Uterus (tissue), 2 donors: ENCODE measurements around the gene AP1S3.

Experiments used
- POLR2A ChIP-seq, 2 donors: fragments of 450-650 bp; IDR thresholded peaks; one replicate each; pipeline ENCODE4 v1.6.1; 2016; ENCODE audit warnings: antibody characterized with exemption in 2 of 2, mild to moderate bottlenecking in 1 of 2, moderate library complexity in 1 of 2
- TF ChIP-seq, protein P1 (sequence below), 4 experiments: fragments of 200-600 bp in 2 of 4; fragments of 450-650 bp in 2 of 4; sonication (generic) in 2 of 4; IDR thresholded peaks; one replicate each; pipeline ENCODE4 v1.5.1; 2016 to 2019; ENCODE audit warnings: antibody characterized with exemption in 4 of 4, mild to moderate bottlenecking in 2 of 4, moderate library complexity in 1 of 4

DNA sequence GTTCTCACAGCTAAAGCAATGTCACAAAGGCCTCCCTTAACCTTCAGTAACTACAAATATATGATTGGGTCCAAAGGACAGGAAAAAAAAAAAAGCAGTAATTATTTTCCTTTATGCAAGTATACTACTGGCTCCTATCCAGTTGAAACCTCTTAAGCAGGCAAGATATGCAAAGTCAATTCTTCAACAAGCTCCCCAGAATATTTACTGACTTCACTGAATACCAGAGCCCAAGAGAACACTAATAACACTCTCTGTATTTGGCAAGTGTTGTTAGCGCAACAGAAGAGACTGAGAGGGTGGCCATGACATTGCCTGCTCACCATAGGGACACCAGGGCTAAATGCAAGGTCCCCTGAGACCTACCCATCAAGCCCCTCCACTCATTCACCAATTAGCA is 74.5 kb downstream of the AP1S3 start:
- TF ChIP-seq, protein P1, sequence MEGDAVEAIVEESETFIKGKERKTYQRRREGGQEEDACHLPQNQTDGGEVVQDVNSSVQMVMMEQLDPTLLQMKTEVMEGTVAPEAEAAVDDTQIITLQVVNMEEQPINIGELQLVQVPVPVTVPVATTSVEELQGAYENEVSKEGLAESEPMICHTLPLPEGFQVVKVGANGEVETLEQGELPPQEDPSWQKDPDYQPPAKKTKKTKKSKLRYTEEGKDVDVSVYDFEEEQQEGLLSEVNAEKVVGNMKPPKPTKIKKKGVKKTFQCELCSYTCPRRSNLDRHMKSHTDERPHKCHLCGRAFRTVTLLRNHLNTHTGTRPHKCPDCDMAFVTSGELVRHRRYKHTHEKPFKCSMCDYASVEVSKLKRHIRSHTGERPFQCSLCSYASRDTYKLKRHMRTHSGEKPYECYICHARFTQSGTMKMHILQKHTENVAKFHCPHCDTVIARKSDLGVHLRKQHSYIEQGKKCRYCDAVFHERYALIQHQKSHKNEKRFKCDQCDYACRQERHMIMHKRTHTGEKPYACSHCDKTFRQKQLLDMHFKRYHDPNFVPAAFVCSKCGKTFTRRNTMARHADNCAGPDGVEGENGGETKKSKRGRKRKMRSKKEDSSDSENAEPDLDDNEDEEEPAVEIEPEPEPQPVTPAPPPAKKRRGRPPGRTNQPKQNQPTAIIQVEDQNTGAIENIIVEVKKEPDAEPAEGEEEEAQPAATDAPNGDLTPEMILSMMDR (IDR thresholded peaks at IDR 0.05) = no peak
- no peak for TF ChIP-seq POLR2A (IDR thresholded peaks at IDR 0.05)
